Neuron (in vitro differentiated cells): Measurements from ENCODE around the gene PREX1.

Source experiments
- H2AFZ ChIP-seq: one replicate; pipeline ENCODE4 v1.6.1; 2013; ENCODE audit warnings: low read depth, mild to moderate bottlenecking, inconsistent platforms, low read length, moderate library complexity
- H3K27me3 ChIP-seq: one replicate; pipeline ENCODE4 v1.6.1; 2013; ENCODE audit warnings: low read length; ENCODE audit not compliant: insufficient read depth
- H3K36me3 ChIP-seq: one replicate; pipeline ENCODE4 v1.6.1; 2013; ENCODE audit warnings: low read length; ENCODE audit not compliant: insufficient read depth
- H3K4me1 ChIP-seq: one replicate; pipeline ENCODE4 v1.6.1; 2013; ENCODE audit warnings: low read length; ENCODE audit not compliant: insufficient read depth
- H3K4me3 ChIP-seq: 2 replicates; pipeline ENCODE4 v1.5.1; 2013; ENCODE audit warnings: mild to moderate bottlenecking, low read length, moderate library complexity
- H3K9me3 ChIP-seq: one replicate; pipeline ENCODE4 v1.6.1; 2013; ENCODE audit warnings: low read length

Gene PREX1

DNA sequence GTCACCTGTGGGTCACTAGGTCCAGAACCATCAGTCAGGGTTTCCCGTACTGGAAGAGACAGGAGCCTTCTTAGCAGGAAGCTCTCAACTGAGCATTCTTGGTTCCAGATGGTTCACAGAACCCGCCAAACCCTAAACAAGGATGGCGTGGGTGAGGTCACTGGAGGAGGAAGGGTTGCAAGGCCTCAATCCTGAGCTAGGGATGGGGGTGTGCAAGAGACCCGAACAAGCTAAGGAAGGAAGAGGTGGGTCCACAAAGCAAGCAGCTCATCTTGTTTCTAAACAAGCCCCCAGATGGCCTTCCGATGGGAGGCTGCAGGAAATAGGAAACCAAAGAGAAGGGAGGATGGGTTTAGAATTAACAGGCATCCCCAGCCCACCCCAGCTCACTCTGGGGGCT is 92.7 kb downstream of the PREX1 start:
- no peak overlapping the region for H2AFZ ChIP-seq
- no peaks in the 10 kb centered on the region for H3K27me3 ChIP-seq
- peaks cover 10% of the 10 kb centered on the region for H3K4me1 ChIP-seq
- H3K4me3 ChIP-seq: no peak overlapping the region
- no peaks in the 10 kb centered on the region for H3K9me3 ChIP-seq
- peaks cover 44% of the 10 kb centered on the region for H3K36me3 ChIP-seq

DNA sequence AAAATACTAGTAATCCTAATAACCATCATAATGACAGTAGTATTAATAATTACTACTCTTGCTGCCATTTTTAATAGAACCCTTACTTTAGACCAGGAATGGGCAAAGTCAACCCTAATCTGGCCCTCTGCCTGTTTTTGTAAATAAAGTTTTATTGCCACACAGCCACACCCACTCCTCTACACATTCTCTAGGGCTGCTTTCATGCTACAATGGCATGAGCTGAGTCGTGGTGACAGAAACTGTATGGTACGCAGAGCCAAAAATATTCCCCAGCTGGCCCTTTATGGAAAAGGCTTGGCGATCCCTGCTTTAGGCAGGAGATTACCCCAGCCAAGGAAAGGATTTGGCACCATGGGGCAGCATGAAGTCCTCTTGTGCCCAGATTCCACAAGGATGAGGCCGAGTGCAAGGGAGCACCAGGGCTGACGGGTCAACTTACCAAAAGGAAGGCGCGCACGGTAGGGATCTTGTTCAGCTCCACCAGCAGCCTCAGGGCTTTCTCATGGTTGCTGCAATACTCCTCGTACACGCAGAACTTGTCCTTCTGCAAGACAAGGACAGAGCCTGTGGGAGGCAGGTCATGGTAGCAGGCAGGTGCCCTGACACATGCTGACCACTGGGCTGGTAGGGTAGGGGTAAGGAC is 93.6 kb downstream of the PREX1 start:
- Histone ChIP-seq H3K9me3 (no peaks in the 10 kb centered on the region), H3K4me3 (no peak overlapping the region), H3K36me3 (peaks cover 48% of the 10 kb centered on the region), H3K4me1 (peaks cover 10% of the 10 kb centered on the region), H2AFZ (no peak overlapping the region), H3K27me3 (no peaks in the 10 kb centered on the region)

DNA sequence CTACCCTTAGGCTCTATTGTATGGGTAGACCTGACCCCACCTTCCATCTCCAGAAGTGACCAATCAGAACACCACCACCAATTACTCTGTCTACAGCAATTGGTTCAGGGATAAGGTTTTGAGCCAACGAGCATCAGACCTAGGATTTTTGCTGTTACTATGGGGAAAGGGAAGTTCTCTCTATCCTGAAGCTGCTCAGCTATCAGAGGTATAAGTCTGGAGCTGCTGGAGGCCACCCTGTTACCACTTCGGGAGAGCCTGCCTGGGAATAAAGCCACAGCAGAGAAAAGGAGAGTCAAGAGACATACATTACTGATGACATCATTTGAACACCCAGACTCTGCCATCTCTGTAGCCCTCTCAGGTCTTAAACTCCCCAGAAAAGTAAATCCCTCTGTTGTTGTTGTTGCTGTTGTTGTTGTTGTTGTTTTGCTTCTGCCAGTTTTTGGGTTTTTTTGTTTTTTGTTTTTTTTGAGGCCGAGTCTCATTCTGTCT is 94.5 kb downstream of the PREX1 start:
- peaks cover 10% of the 10 kb centered on the region for H3K4me1 ChIP-seq
- no peaks in the 10 kb centered on the region for H3K27me3 ChIP-seq
- H2AFZ ChIP-seq: no peak overlapping the region
- no peak overlapping the region for H3K4me3 ChIP-seq
- no peaks in the 10 kb centered on the region for H3K9me3 ChIP-seq
- peaks cover 46% of the 10 kb centered on the region for H3K36me3 ChIP-seq

DNA sequence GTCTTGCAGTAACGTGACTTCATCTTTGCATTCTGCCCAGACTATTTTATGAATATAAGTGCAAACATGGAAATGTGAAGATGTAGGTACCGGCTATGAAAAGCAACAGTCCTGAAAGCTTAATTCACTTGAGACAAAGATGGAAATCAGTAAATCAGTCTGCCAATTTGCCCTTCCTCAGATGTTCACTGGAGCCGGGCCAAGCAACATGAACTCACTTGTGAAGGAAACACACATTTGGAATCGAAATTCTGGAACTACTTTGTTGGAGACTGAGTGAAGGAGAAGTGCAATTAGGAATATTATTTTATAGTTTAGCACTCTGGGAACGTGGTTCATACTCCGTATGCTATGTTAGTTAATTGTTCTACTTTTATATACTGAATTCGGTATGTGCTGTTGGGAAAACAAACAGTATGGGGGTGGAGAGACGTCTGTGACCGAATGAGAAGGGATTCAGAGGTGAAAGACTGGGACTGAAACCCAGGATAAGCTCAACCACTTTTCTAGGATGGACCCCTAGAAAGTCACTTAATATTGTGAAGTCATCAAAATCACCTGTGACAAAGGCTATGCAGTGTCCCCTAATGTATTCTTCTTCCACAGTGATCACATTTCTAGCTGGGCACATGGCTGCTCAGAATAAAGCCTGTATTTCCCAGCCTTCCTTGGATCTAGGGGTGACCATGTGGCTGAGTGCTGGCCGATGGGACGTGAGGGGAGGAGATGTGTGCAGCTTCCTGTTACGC is 95.5 kb downstream of the PREX1 start:
- no peak overlapping the region for H2AFZ ChIP-seq
- H3K4me1 ChIP-seq: peaks cover 2% of the 10 kb centered on the region
- no peaks in the 10 kb centered on the region for H3K27me3 ChIP-seq
- no peaks in the 10 kb centered on the region for H3K9me3 ChIP-seq
- peaks cover 46% of the 10 kb centered on the region for H3K36me3 ChIP-seq
- H3K4me3 ChIP-seq: no peak overlapping the region

DNA sequence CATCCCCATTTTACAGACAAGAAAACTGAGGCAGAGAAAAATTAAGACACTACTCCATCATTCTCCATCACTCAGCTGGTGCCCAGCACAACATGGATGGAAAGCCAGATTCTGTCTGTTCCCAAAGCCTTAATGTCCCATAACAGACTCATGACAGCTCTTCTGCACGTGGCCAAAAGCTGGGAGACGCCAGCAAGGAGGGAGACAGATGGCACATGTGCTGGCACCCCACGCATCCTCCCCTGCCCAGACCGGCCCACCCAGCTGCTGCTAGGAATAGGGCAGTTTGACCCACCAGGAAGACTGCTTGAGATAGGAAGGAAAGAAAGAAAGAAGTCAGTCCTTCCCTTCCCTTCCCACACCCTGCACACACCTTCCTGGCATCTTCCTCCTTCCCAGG is 96.3 kb downstream of the PREX1 start:
- Histone ChIP-seq H3K9me3 (no peaks in the 10 kb centered on the region), H2AFZ (no peak overlapping the region), H3K27me3 (no peaks in the 10 kb centered on the region), H3K4me1 (no peaks in the 10 kb centered on the region), H3K4me3 (no peak overlapping the region), H3K36me3 (peaks cover 51% of the 10 kb centered on the region)

DNA sequence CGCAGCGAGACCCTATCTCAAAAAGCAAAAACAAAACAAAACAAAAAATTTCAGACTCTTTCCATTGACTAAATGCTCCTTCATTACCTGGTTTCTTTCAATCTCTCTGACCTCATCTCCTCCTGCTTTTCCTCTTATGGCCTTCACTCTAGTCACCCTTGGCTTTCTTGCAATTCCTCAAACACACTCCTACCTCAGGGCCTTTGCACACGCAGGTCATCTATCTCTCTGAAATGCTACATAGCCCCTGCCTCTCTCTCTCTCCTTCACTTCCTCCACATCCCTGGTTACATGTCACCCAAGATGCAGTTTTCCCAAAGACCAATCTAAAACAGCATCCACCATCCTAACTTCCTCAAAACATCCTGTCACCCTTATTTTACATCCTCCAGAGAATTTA is 96.8 kb downstream of the PREX1 start:
- no peaks in the 10 kb centered on the region for H3K27me3 ChIP-seq

DNA sequence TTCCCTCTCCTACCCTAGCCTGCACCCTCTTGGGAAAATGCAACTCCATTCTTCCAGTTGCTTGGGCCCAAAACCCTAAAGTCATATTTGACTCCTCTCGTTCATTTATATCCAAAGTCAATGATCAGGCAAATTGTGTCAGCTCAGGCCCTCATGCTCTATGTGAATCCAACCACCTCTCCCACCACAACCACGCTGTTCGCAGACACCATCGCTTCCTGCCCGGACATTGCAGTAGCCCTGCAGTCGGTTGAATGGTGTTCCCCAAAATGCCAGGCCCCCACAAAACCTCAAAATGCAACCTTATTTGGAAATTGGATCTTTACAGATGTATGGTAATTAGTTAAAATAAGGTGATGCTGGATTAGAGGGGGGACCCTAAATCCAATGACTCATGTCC is 98.3 kb downstream of the PREX1 start:
- H3K27me3 ChIP-seq: no peaks in the 10 kb centered on the region
- H3K4me3 ChIP-seq: no peak overlapping the region
- no peaks in the 10 kb centered on the region for H3K9me3 ChIP-seq
- peaks cover 51% of the 10 kb centered on the region for H3K36me3 ChIP-seq
- H3K4me1 ChIP-seq: no peaks in the 10 kb centered on the region
- no peak overlapping the region for H2AFZ ChIP-seq

More for the DNA sequence above, 96.8 kb downstream of the PREX1 start:
- H3K36me3 ChIP-seq: peaks cover 51% of the 10 kb centered on the region
- no peaks in the 10 kb centered on the region for H3K9me3 ChIP-seq
- no peak overlapping the region for H2AFZ ChIP-seq
- H3K4me1 ChIP-seq: no peaks in the 10 kb centered on the region
- no peak overlapping the region for H3K4me3 ChIP-seq

DNA sequence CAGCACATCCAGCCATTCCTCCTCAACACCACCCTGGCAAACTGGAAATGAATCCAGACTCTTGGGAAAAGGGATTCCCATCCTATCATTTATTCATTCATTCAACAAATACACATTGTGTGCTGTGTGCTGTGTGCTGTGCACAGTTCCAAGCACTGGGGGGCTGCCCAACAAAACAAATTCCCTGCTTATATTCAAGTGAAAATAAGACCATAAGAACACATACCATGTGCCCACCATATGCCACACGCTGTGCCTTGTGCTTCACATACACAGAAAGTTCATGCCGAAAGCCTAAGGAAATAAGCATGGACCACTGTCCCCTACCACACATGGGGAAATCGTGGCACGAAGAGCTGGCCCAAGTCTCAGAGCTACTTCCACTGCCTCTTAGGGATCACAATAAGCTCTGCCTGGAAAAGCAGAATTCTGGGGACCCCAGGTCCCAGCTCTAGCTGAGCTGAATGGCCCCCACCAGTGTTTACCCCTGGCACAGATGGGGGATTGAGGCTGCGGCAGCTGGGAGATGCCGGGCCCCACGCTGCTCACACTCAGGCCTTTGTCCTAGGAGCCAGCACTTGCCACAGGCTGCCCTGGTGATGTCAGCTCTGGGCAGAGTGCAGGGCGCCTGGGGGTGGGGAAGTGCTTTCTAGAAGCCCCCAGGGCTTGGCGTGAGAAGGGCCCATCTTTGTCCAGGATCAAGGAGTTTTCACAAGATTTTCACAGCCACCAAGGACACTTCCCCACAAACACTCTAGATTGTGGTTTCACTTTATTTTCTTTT is 99.6 kb downstream of the PREX1 start:
- Histone ChIP-seq H3K27me3 (no peaks in the 10 kb centered on the region), H2AFZ (no peak overlapping the region), H3K9me3 (no peaks in the 10 kb centered on the region), H3K36me3 (peaks cover 53% of the 10 kb centered on the region), H3K4me3 (no peak overlapping the region), H3K4me1 (no peaks in the 10 kb centered on the region)

DNA sequence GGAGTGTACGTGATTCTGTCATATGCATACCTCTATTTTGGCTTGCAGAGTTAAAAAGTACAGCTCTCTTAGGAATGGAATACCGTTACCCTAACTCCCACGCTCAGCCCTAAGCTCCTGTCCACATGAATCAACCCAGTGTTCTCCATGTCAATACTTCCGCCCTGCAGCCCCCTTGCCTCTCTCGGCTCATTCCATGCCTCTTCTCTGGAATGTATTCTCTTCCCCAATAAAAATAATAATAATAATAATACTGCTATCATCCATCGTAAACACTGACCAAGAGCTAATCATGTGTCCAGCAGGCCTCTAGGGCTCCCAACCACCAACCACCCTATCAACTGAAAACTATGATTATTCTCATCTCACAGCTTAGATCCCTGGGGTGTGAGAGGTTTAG is 100.6 kb downstream of the PREX1 start:
- Histone ChIP-seq H3K9me3 (no peaks in the 10 kb centered on the region), H3K36me3 (peaks cover 44% of the 10 kb centered on the region), H2AFZ (no peak overlapping the region), H3K27me3 (no peaks in the 10 kb centered on the region), H3K4me1 (no peaks in the 10 kb centered on the region), H3K4me3 (no peak overlapping the region)

DNA sequence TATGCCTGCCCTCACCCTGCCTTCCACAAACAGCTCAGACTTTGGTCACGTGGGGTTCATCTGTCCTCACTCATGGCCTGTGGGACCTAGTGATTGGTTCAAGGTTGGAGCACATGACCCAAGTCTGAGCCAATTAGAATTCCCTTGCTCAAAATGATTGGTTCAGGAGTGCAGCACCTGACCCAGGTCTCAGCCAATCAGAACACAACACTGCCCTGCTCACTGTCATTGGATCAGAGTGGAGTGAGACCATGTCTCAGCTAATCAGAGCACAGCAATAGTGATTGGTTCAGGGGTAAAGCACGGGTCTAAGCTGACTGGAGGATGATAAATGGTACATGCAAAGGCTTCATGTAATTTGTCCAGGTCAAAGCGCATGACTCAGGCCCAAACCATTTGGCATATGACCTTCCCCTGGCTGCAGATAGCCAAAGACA is 102.2 kb downstream of the PREX1 start:
- Histone ChIP-seq H2AFZ (no peak overlapping the region), H3K9me3 (no peaks in the 10 kb centered on the region), H3K4me1 (no peaks in the 10 kb centered on the region), H3K4me3 (no peak overlapping the region), H3K36me3 (peaks cover 36% of the 10 kb centered on the region), H3K27me3 (no peaks in the 10 kb centered on the region)

DNA sequence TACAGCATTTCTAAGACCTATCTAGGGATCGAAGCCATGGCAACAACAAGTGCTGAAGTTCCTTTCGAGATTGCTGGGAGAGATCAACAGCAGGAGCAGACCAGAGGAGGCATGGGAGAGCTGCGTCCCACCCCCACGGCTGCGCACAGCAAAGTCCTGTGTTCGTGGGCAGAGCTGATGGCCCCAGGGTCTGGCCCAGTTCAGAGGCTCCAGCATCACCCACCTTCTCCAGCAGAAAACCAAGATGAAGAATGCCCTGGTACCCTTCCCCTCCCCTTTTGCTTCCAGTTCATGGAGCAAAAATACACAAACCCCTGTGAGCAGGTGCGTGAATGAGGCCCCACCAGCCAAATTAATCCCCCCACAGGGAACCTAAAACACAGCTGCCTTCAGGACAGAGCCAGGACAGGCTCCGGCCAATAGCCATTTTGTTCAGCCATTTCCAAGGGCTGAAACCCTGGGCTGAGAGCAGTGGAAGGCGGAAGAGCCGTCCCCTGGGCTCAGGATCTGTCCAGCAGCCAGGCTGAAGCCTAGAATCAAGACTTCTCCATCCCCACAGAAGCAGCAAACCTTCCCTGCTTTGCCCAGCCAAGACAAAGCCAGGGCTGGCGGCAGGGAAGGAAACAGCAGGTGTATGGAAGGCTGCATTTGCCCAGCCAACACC is 102.8 kb downstream of the PREX1 start:
- Histone ChIP-seq H2AFZ (no peak overlapping the region), H3K4me3 (no peak overlapping the region), H3K9me3 (no peaks in the 10 kb centered on the region), H3K4me1 (no peaks in the 10 kb centered on the region), H3K27me3 (no peaks in the 10 kb centered on the region), H3K36me3 (peaks cover 35% of the 10 kb centered on the region)

DNA sequence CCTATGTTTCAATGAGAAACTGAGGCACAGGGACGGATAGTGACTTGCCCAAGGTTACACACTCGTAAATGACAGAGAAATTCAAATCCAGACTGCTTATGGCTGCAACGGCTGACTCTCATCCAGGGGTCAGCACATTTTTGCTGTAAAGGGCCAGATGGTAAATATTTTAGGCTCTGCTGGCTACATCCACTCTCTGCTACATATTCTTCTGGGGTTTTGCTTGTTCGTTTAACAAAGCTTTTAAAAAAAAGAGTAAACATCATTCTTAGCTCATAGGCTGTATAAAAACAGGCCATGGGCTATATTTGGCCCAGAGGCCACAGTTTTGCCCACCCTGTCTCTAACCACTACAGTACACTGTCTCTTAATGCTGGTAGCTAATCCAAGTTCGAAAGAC is 103.4 kb downstream of the PREX1 start:
- no peak overlapping the region for H3K4me3 ChIP-seq
- H3K27me3 ChIP-seq: no peaks in the 10 kb centered on the region
- H3K9me3 ChIP-seq: no peaks in the 10 kb centered on the region
- H3K36me3 ChIP-seq: peaks cover 31% of the 10 kb centered on the region
- H2AFZ ChIP-seq: no peak overlapping the region
- no peaks in the 10 kb centered on the region for H3K4me1 ChIP-seq
